Epithelial cell of esophagus (primary cell): ENCODE data around the gene SLC8A1.

Experiments used
- DNase-seq: peaks from one replicate; pipeline ENCODE4 v3.0.0; 2010; ENCODE audit warnings: low read depth
- H3K4me3 ChIP-seq: 2 replicates; pipeline ENCODE4 v1.5.1; 2011; ENCODE audit warnings: mild to moderate bottlenecking, low read length, control low read depth
- CTCF ChIP-seq: IDR thresholded peaks from 2 replicates; pipeline ENCODE4 v1.5.1; 2011; ENCODE audit warnings: low read depth, mild to moderate bottlenecking, low read length, control low read depth, inconsistent platforms; ENCODE audit not compliant: insufficient read depth; ENCODE audit errors: missing control alignments

SLC8A1 gene

GRCh38 chr2:40324656-40325055, 127.2 kb downstream of the SLC8A1 start:
- H3K4me3 ChIP-seq: no peak overlapping the region
- TF ChIP-seq CTCF: no peak
- DNase-seq: no peak

GRCh38 chr2:40321822-40322221, 130.1 kb downstream of the SLC8A1 start:
- TF ChIP-seq CTCF: no peak
- DNase-seq: no peak

GRCh38 chr2:40321016-40321623, 130.8 kb downstream of the SLC8A1 start:
- no peak for DNase-seq
- no peak for TF ChIP-seq CTCF

More at GRCh38 chr2:40321822-40322221, 130.1 kb downstream of the SLC8A1 start:
- H3K4me3 ChIP-seq: no peak overlapping the region

GRCh38 chr2:40318921-40319320, 133.0 kb downstream of the SLC8A1 start:
- no peak overlapping the region for H3K4me3 ChIP-seq
- TF ChIP-seq CTCF: no peak
- no peak for DNase-seq

More at GRCh38 chr2:40321016-40321623, 130.8 kb downstream of the SLC8A1 start:
- H3K4me3 ChIP-seq: no peak overlapping the region

- DNase-seq: no peak
- no peak for TF ChIP-seq CTCF
- no peak overlapping the region for H3K4me3 ChIP-seq
Observed at GRCh38 chr2:40317761-40318160, 134.1 kb downstream of the SLC8A1 start.

GRCh38 chr2:40317046-40317445, 134.8 kb downstream of the SLC8A1 start:
- H3K4me3 ChIP-seq: no peak overlapping the region
- DNase-seq: peak; percentile 42
- no peak for TF ChIP-seq CTCF

DNA sequence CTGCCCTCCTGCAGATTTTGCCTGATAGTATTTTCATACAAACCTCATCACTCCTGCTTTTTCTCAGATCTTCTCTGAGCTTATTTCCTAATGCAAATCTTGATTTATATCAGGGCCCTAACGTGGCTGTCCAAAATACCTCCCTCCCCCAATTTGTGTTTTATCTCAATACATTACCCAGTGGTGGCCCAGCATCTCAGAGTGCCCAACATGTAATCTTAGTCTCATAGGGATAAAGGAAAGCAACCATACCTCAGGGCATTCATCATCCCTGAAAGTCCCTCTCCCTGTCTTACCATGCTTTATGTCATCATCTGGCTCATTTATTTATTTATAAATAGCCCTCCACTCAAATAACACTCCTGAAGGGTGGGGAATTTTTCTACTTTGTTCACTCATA, 135.3 kb downstream of the SLC8A1 start:
- no peak for TF ChIP-seq CTCF
- DNase-seq: no peak
- no peak overlapping the region for H3K4me3 ChIP-seq
